ENCODE results near the gene ENPP6. TPM values are rescaled to one million over a fixed set of nuclear protein-coding genes. Genes with fewer than 3 reads are reported as not detected.
A peak's percentile ranks its signal among the peaks of the same experiment; 100 is the strongest.

The ENPP6 gene
- not detected in 2 replicates for total RNA-seq
- long read RNA-seq = 0 reads

GRCh38 chr4:184217634-184218033 is at the start of gene ENPP6:
TSS of gene ENPP6 (minus strand) at chr4:184217873. CDS start at chr4:184217819, 54 bp downstream.
- TF ChIP-seq CTCF (IDR thresholded peaks at IDR 0.05) = no peak
- no peaks in the 10 kb centered on the region for H3K4me1 Mint-ChIP-seq (ENCODE audit: unreplicated experiment)
- no peak within 1 kb of the TSS for H3K27ac Mint-ChIP-seq (ENCODE audit: unreplicated experiment)
- no peaks in the 10 kb centered on the region for H3K9me3 Mint-ChIP-seq (ENCODE audit: unreplicated experiment)
- peaks cover 28% of the 10 kb centered on the region for H3K27me3 Mint-ChIP-seq (ENCODE audit: unreplicated experiment)
- H3K36me3 Mint-ChIP-seq (ENCODE audit: unreplicated experiment) = no peaks in the 10 kb centered on the region
- no peak within 1 kb of the TSS for H3K4me3 Mint-ChIP-seq (ENCODE audit: unreplicated experiment)
- no peak for DNase-seq (ENCODE audit: extremely low spot score, unreplicated experiment)

- TF ChIP-seq CTCF (IDR thresholded peaks at IDR 0.05) = no peak
- H3K9me3 Mint-ChIP-seq (ENCODE audit: unreplicated experiment) = no peaks in the 10 kb centered on the region
- peaks cover 20% of the 10 kb centered on the region for H3K4me1 Mint-ChIP-seq (ENCODE audit: unreplicated experiment)
- DNase-seq (ENCODE audit: extremely low spot score, unreplicated experiment) = peak; percentile 17
- H3K27me3 Mint-ChIP-seq (ENCODE audit: unreplicated experiment) = no peaks in the 10 kb centered on the region
- H3K27ac Mint-ChIP-seq (ENCODE audit: unreplicated experiment) = peak overlapping the region; percentile 90
- no peaks in the 10 kb centered on the region for H3K36me3 Mint-ChIP-seq (ENCODE audit: unreplicated experiment)
- no peak overlapping the region for H3K4me3 Mint-ChIP-seq (ENCODE audit: unreplicated experiment)
Observed at GRCh38 chr4:184267206-184267608, 49.5 kb upstream of the ENPP6 start.

- Mint-ChIP-seq H3K4me3 (ENCODE audit: unreplicated experiment) (no peak overlapping the region), H3K4me1 (ENCODE audit: unreplicated experiment) (peaks cover 20% of the 10 kb centered on the region), H3K9me3 (ENCODE audit: unreplicated experiment) (no peaks in the 10 kb centered on the region), H3K36me3 (ENCODE audit: unreplicated experiment) (no peaks in the 10 kb centered on the region), H3K27ac (ENCODE audit: unreplicated experiment) (no peak overlapping the region), H3K27me3 (ENCODE audit: unreplicated experiment) (no peaks in the 10 kb centered on the region)
- no peak for TF ChIP-seq CTCF (IDR thresholded peaks at IDR 0.05)
- peak; percentile 44 for DNase-seq (ENCODE audit: extremely low spot score, unreplicated experiment)
Observed at GRCh38 chr4:184265546-184266351, 48.1 kb upstream of the ENPP6 start.

- no peaks in the 10 kb centered on the region for H3K9me3 Mint-ChIP-seq (ENCODE audit: unreplicated experiment)
- TF ChIP-seq CTCF (IDR thresholded peaks at IDR 0.05) = peak; percentile 90
- no peaks in the 10 kb centered on the region for H3K27me3 Mint-ChIP-seq (ENCODE audit: unreplicated experiment)
- peaks cover 20% of the 10 kb centered on the region for H3K4me1 Mint-ChIP-seq (ENCODE audit: unreplicated experiment)
- peak overlapping the region; percentile 25 for H3K27ac Mint-ChIP-seq (ENCODE audit: unreplicated experiment)
- no peak overlapping the region for H3K4me3 Mint-ChIP-seq (ENCODE audit: unreplicated experiment)
- peak; percentile 95 for DNase-seq (ENCODE audit: extremely low spot score, unreplicated experiment)
- H3K36me3 Mint-ChIP-seq (ENCODE audit: unreplicated experiment) = no peaks in the 10 kb centered on the region
Observed at GRCh38 chr4:184263910-184264732, 46.4 kb upstream of the ENPP6 start.

GRCh38 chr4:184263461-184263860 is 45.8 kb upstream of the ENPP6 start:
- H3K9me3 Mint-ChIP-seq (ENCODE audit: unreplicated experiment) = no peaks in the 10 kb centered on the region
- no peak for DNase-seq (ENCODE audit: extremely low spot score, unreplicated experiment)
- no peak for TF ChIP-seq CTCF (IDR thresholded peaks at IDR 0.05)
- no peak overlapping the region for H3K27ac Mint-ChIP-seq (ENCODE audit: unreplicated experiment)
- no peaks in the 10 kb centered on the region for H3K27me3 Mint-ChIP-seq (ENCODE audit: unreplicated experiment)
- H3K4me3 Mint-ChIP-seq (ENCODE audit: unreplicated experiment) = no peak overlapping the region
- H3K4me1 Mint-ChIP-seq (ENCODE audit: unreplicated experiment) = peaks cover 15% of the 10 kb centered on the region
- no peaks in the 10 kb centered on the region for H3K36me3 Mint-ChIP-seq (ENCODE audit: unreplicated experiment)

Measured in osteocyte (in vitro differentiated cells).